Parathyroid adenoma (tissue), 2 donors: Measurements from ENCODE around the gene KRTAP20-1.

Experiments
- H2AFZ ChIP-seq: fragments of 300-600 bp; sonication (generic); one replicate; pipeline ENCODE4 v1.7.0; 2017; ENCODE audit warnings: antibody characterized with exemption, mild to moderate bottlenecking
- H3K27ac ChIP-seq: fragments of 300-600 bp; sonication (generic); one replicate; pipeline ENCODE4 v1.7.0; 2017
- H3K27me3 ChIP-seq: fragments of 300-600 bp; sonication (generic); one replicate; pipeline ENCODE4 v1.7.0; 2017; ENCODE audit warnings: low read length; ENCODE audit not compliant: control insufficient read depth, insufficient read depth
- H3K36me3 ChIP-seq: fragments of 300-600 bp; sonication (generic); one replicate; pipeline ENCODE4 v1.7.0; 2017; ENCODE audit warnings: low read length; ENCODE audit not compliant: control insufficient read depth, insufficient read depth
- H3K4me1 ChIP-seq: fragments of 300-600 bp; sonication (generic); one replicate; pipeline ENCODE4 v1.7.0; 2017; ENCODE audit warnings: control low read depth
- H3K4me2 ChIP-seq: fragments of 300-600 bp; sonication (generic); one replicate; pipeline ENCODE4 v1.7.0; 2017; ENCODE audit warnings: low read length
- H3K4me3 ChIP-seq: fragments of 300-600 bp; sonication (generic); one replicate; pipeline ENCODE4 v1.7.0; 2017; ENCODE audit warnings: low read depth, low read length
- H3K79me2 ChIP-seq: fragments of 300-600 bp; sonication (generic); one replicate; pipeline ENCODE4 v1.7.0; 2017; ENCODE audit warnings: control low read depth
- H3K9ac ChIP-seq: fragments of 300-600 bp; sonication (generic); one replicate; pipeline ENCODE4 v1.7.0; 2017; ENCODE audit warnings: mild to moderate bottlenecking
- H3K9me3 ChIP-seq: fragments of 300-600 bp; sonication (generic); one replicate; pipeline ENCODE4 v1.7.0; 2017; ENCODE audit warnings: low read length; ENCODE audit not compliant: control insufficient read depth
- CTCF ChIP-seq: fragments of 300-600 bp; sonication (generic); IDR thresholded peaks from one replicate; pipeline ENCODE4 v1.7.0; 2017; ENCODE audit warnings: antibody characterized with exemption, mild to moderate bottlenecking
- donor health status: primary hyperparathyroidism.

The KRTAP20-1 gene

GRCh38 chr21:30616125-30616524, at the start of gene KRTAP20-1:
Gene KRTAP20-1 (plus strand): TSS chr21:30616425. CDS start chr21:30616455, 30 bp downstream.
- no peak for TF ChIP-seq CTCF
- Histone ChIP-seq H3K36me3 (no peaks in the 10 kb centered on the region), H3K9me3 (no peaks in the 10 kb centered on the region), H2AFZ (no peak within 1 kb of the TSS), H3K9ac (no peak within 1 kb of the TSS), H3K4me2 (no peak within 1 kb of the TSS), H3K79me2 (no peaks in the 10 kb centered on the region), H3K27me3 (no peaks in the 10 kb centered on the region), H3K4me1 (no peaks in the 10 kb centered on the region), H3K4me3 (no peak within 1 kb of the TSS), H3K27ac (no peak within 1 kb of the TSS)

- H3K4me2 ChIP-seq, result no peak overlapping the region
- H3K9ac ChIP-seq, result no peak overlapping the region
- no peak overlapping the region for H2AFZ ChIP-seq
- H3K27ac ChIP-seq, result no peak overlapping the region
- H3K36me3 ChIP-seq, result no peaks in the 10 kb centered on the region
- no peaks in the 10 kb centered on the region for H3K4me1 ChIP-seq
- no peaks in the 10 kb centered on the region for H3K79me2 ChIP-seq
- no peak overlapping the region for H3K4me3 ChIP-seq
- no peaks in the 10 kb centered on the region for H3K27me3 ChIP-seq
- no peaks in the 10 kb centered on the region for H3K9me3 ChIP-seq
- TF ChIP-seq CTCF, result no peak
These were observed 48.6 kb upstream of the KRTAP20-1 start for GRCh38 chr21:30567617-30568016.

GRCh38 chr21:30577766-30578165, 38.5 kb upstream of the KRTAP20-1 start:
- no peak for TF ChIP-seq CTCF
- no peak overlapping the region for H3K9ac ChIP-seq
- H3K9me3 ChIP-seq, result no peaks in the 10 kb centered on the region
- H2AFZ ChIP-seq, result no peak overlapping the region
- no peak overlapping the region for H3K4me2 ChIP-seq
- no peak overlapping the region for H3K4me3 ChIP-seq
- no peaks in the 10 kb centered on the region for H3K36me3 ChIP-seq
- no peak overlapping the region for H3K27ac ChIP-seq
- no peaks in the 10 kb centered on the region for H3K4me1 ChIP-seq
- no peaks in the 10 kb centered on the region for H3K79me2 ChIP-seq
- H3K27me3 ChIP-seq, result no peaks in the 10 kb centered on the region

- Histone ChIP-seq H2AFZ (no peak overlapping the region), H3K36me3 (no peaks in the 10 kb centered on the region), H3K27me3 (no peaks in the 10 kb centered on the region), H3K27ac (no peak overlapping the region), H3K9ac (no peak overlapping the region), H3K79me2 (no peaks in the 10 kb centered on the region), H3K4me1 (no peaks in the 10 kb centered on the region), H3K4me3 (no peak overlapping the region), H3K9me3 (peaks cover 4% of the 10 kb centered on the region), H3K4me2 (no peak overlapping the region)
- no peak for TF ChIP-seq CTCF
These were observed 36.9 kb upstream of the KRTAP20-1 start for GRCh38 chr21:30579346-30579745.

- TF ChIP-seq CTCF, result no peak
- no peak overlapping the region for H3K4me3 ChIP-seq
- H3K4me1 ChIP-seq, result no peaks in the 10 kb centered on the region
- H3K9me3 ChIP-seq, result peaks cover 4% of the 10 kb centered on the region
- H3K79me2 ChIP-seq, result no peaks in the 10 kb centered on the region
- H3K4me2 ChIP-seq, result no peak overlapping the region
- H2AFZ ChIP-seq, result no peak overlapping the region
- no peak overlapping the region for H3K27ac ChIP-seq
- no peak overlapping the region for H3K9ac ChIP-seq
- H3K27me3 ChIP-seq, result no peaks in the 10 kb centered on the region
- H3K36me3 ChIP-seq, result no peaks in the 10 kb centered on the region
These were observed 36.1 kb upstream of the KRTAP20-1 start for GRCh38 chr21:30580132-30580531.
